Stimulated activated naive CD8-positive, alpha-beta T cell treated with anti-CD3 and anti-CD28 coated beads, Interleukin-15, amount 100 ng/mL, for 72 hours (primary cell): ENCODE measurements around the gene TRABD2B.

ENCODE experiments used
- ATAC-seq: fragments of 150-1000 bp; cut with Tn5 transposase; 2 replicates; pipeline ENCODE4 v1.10.0; 2021; ENCODE audit warnings: mild to moderate bottlenecking, moderate library complexity
- DNase-seq, 2 donors: peaks; one replicate each; pipeline ENCODE4 v3.0.0; 2021 to 2022
- H3K27ac Mint-ChIP-seq, 2 donors: one replicate each; pipeline ENCODE4 v1.8.0; 2022; ENCODE audit warnings: mild to moderate bottlenecking in 2 of 2, mixed read lengths in 2 of 2, moderate library complexity in 2 of 2
- H3K27me3 Mint-ChIP-seq: one replicate; pipeline ENCODE4 v1.8.0; 2022; ENCODE audit warnings: mixed read lengths
- H3K4me1 Mint-ChIP-seq: one replicate; pipeline ENCODE4 v1.8.0; 2022; ENCODE audit warnings: mild to moderate bottlenecking, mixed read lengths
- H3K4me3 Mint-ChIP-seq, 2 donors: one replicate each; pipeline ENCODE4 v1.8.0; 2022; ENCODE audit warnings: mild to moderate bottlenecking in 2 of 2, mixed read lengths in 2 of 2, moderate library complexity in 1 of 2
- H3K9me3 Mint-ChIP-seq, 2 donors: one replicate each; pipeline ENCODE4 v1.8.0; 2022; ENCODE audit warnings: mixed read lengths in 2 of 2

The TRABD2B gene

DNA sequence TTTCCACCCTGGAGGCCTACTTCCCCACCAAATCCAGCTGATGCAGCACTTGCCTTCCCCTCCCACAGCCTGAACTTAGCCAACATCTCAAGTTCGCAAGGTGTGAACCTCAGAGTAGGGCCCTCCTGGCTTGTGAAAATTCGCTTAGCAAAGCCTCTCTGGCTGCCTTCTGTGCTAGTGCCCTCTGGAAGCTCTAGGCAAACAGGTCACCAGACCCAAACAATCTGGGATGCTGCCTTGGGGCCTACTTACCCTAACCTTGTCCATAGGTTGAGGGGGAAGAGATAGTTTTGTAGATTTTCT is 30.3 kb upstream of the TRABD2B start:
- no peak for ATAC-seq
- H3K27me3 Mint-ChIP-seq = no peaks in the 10 kb centered on the region
- no peak for DNase-seq
- H3K27ac Mint-ChIP-seq = no peak overlapping the region
- no peak overlapping the region for H3K4me3 Mint-ChIP-seq
- no peaks in the 10 kb centered on the region for H3K9me3 Mint-ChIP-seq
- H3K4me1 Mint-ChIP-seq = no peaks in the 10 kb centered on the region

DNA sequence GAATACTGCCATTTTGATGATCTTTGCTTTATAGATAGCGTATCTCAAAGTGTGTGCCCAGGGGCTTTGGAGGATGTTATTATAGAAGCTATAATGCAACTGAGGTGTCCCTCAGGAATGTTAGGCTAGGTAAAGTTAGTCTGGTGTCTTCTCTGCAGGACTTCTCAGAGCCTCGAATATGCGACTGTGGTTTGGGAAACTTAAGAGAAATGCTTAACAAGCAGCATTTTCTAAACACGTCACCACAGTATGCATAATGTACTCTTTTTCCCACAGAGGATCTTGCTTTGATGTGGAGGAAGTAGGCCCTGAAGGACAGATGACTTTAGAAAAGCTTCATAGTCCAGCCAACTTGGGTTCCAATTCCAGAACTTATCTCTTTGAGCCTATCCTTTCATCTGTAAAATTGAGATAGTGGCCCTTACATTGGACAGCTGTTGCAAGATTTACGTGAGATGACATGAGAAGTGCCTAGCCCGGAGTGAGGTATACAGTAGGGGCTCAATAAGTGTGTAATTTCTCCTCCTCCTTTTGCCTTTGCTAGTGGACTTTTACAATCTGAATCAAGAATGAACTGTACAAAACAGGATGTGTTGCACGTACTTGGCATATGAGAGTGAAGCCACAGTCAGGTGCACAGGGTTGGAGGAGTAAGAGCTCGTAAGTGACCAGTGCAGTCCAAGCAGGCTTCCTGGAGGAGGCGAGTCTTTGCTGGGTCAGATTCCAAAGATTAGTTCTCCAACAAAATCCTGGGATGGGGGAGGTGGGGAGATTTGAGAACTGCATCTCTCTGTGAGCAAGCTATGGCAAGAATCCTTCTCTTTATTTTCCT is 29.7 kb upstream of the TRABD2B start:
- Mint-ChIP-seq H3K27ac (no peak overlapping the region), H3K9me3 (no peaks in the 10 kb centered on the region), H3K4me1 (no peaks in the 10 kb centered on the region), H3K27me3 (peaks cover under 1% of the 10 kb centered on the region), H3K4me3 (no peak overlapping the region)
- ATAC-seq (no peak), DNase-seq (no peak)

- Mint-ChIP-seq H3K27me3 (peaks cover 7% of the 10 kb centered on the region), H3K27ac (no peak overlapping the region), H3K4me3 (no peak overlapping the region), H3K4me1 (no peaks in the 10 kb centered on the region), H3K9me3 (no peaks in the 10 kb centered on the region)
- DNase-seq (no peak), ATAC-seq (no peak)
Observed at GRCh38 chr1:48026275-48026674, 29.1 kb upstream of the TRABD2B start.

DNA sequence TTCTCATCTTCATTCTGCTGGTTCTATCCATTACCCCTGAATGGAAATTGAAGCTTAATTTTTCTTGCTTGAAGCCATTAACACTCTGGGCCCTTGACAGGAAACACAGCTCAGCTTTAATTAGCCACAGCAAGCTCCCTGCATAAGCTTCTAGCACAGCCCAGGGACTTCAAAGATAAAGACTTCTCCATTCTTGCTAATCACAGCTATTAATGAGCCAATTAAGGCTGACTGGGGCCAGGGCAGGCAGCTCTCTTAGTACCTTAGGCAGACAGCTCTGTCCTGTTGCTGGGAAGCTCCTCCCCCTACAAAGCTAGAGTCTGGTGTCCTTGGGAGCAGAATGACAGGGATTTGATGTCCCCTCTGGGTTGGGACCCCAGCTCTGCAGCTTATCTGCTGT is 27.9 kb upstream of the TRABD2B start:
- Mint-ChIP-seq H3K27ac (no peak overlapping the region), H3K9me3 (no peaks in the 10 kb centered on the region), H3K27me3 (peaks cover 19% of the 10 kb centered on the region), H3K4me3 (no peak overlapping the region), H3K4me1 (no peaks in the 10 kb centered on the region)
- ATAC-seq (no peak), DNase-seq (no peak)

DNA sequence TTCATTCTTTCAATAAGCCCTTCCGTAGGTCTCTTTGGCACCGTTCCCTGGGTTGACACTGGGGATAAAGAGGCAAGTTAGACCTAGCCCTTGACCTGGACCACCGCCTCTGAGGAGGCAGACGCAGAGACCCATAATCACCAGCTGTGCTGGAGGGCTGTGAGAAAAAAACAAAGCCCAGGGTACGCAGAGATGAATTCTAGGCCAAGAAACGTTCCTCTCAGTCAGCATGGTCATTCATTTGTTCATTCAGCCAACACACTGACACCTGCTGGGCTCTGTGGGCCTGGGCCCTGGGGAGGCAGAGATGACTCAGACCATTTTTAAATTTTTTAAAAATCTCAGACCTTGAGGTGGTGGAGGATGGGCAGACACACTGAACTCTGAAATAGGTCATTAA is 26.3 kb upstream of the TRABD2B start:
- DNase-seq = no peak
- Mint-ChIP-seq H3K4me3 (no peak overlapping the region), H3K4me1 (no peaks in the 10 kb centered on the region), H3K9me3 (no peaks in the 10 kb centered on the region), H3K27me3 (peaks cover 22% of the 10 kb centered on the region), H3K27ac (no peak overlapping the region)
- no peak for ATAC-seq

DNA sequence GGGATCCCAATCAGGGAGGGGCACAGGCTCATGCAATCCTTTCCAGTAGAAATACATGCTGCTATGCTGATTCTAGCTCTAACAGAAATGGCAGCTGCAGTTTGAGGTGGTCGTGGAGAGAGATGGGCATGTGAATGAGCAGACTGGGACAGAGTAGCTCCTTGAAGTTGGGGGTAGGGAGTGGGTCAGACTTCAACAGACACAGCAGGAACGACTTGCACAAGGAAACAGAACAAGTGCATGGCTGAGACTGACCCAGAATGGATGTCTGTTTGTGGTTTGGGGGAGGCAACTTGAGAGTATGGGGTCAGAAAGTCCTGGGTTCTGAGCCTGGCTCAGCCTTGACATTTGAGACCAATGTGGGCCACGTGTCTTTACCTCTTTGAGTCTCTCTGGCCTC is 25.1 kb upstream of the TRABD2B start:
- H3K9me3 Mint-ChIP-seq = no peaks in the 10 kb centered on the region
- ATAC-seq = no peak
- no peak overlapping the region for H3K4me3 Mint-ChIP-seq
- no peaks in the 10 kb centered on the region for H3K4me1 Mint-ChIP-seq
- no peak for DNase-seq
- no peak overlapping the region for H3K27ac Mint-ChIP-seq
- peaks cover 32% of the 10 kb centered on the region for H3K27me3 Mint-ChIP-seq

- H3K4me1 Mint-ChIP-seq = no peaks in the 10 kb centered on the region
- no peaks in the 10 kb centered on the region for H3K9me3 Mint-ChIP-seq
- no peak for DNase-seq
- peaks cover 37% of the 10 kb centered on the region for H3K27me3 Mint-ChIP-seq
- H3K27ac Mint-ChIP-seq = no peak overlapping the region
- H3K4me3 Mint-ChIP-seq = no peak overlapping the region
- ATAC-seq = no peak
Observed at GRCh38 chr1:48021792-48022191, 24.6 kb upstream of the TRABD2B start.

- Mint-ChIP-seq H3K4me3 (no peak overlapping the region), H3K9me3 (no peaks in the 10 kb centered on the region), H3K4me1 (no peaks in the 10 kb centered on the region), H3K27ac (no peak overlapping the region), H3K27me3 (peaks cover 48% of the 10 kb centered on the region)
- ATAC-seq = no peak
- DNase-seq = no peak
Observed at GRCh38 chr1:48019714-48020315, 22.6 kb upstream of the TRABD2B start.

DNA sequence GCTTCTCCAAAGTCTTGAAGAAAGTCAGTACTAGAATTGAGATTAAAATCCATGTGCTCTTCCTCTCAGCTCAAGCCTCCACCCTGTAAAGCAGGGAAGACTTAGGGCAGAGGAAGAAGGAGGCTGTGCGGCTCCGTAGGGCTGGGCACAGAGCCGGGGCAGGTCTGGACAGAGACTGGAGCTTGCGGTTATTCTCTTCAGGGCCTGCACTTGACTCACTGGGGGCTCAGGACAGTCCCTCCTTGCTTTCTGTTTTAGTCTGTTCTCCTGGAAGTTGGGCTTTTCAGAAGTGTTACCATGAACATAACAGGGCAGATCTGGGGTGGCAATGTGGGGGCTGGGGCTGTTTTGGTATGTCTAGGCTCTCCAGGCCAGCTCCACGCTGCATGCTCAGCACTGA is 21.6 kb upstream of the TRABD2B start:
- no peaks in the 10 kb centered on the region for H3K4me1 Mint-ChIP-seq
- H3K4me3 Mint-ChIP-seq = no peak overlapping the region
- H3K27me3 Mint-ChIP-seq = peaks cover 50% of the 10 kb centered on the region
- no peak overlapping the region for H3K27ac Mint-ChIP-seq
- DNase-seq (no peak), ATAC-seq (no peak)
- H3K9me3 Mint-ChIP-seq = no peaks in the 10 kb centered on the region

- Mint-ChIP-seq H3K9me3 (no peaks in the 10 kb centered on the region), H3K4me3 (no peak overlapping the region), H3K27me3 (peaks cover 56% of the 10 kb centered on the region), H3K4me1 (no peaks in the 10 kb centered on the region), H3K27ac (no peak overlapping the region)
- DNase-seq (no peak), ATAC-seq (no peak)
Observed at GRCh38 chr1:48017716-48018115, 20.5 kb upstream of the TRABD2B start.

GRCh38 chr1:48016515-48016914 is 19.3 kb upstream of the TRABD2B start:
- peaks cover 51% of the 10 kb centered on the region for H3K27me3 Mint-ChIP-seq
- ATAC-seq (no peak), DNase-seq (no peak)
- no peak overlapping the region for H3K4me3 Mint-ChIP-seq
- H3K9me3 Mint-ChIP-seq = no peaks in the 10 kb centered on the region
- no peaks in the 10 kb centered on the region for H3K4me1 Mint-ChIP-seq
- no peak overlapping the region for H3K27ac Mint-ChIP-seq

DNA sequence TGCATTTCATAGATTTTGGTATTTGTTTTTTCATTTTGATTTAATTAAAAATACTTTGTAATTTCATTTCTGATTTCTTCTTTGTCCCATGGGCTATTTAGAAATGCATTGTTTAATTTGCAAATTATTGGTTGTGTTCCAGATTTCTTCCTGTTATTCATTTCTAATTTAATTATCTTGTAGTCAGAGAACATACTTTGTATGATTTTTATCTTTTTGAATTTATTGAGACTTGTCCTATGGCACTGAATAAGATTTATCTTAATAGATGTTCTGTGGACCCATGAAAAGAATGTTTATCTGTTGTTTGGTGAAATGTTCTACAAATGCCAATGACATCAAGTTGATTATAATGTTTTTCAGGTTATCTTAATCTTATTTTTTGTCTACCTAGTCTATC is 16.1 kb upstream of the TRABD2B start:
- DNase-seq (no peak), ATAC-seq (no peak)
- Mint-ChIP-seq H3K4me1 (no peaks in the 10 kb centered on the region), H3K27me3 (peaks cover 34% of the 10 kb centered on the region), H3K27ac (no peak overlapping the region), H3K9me3 (no peaks in the 10 kb centered on the region), H3K4me3 (no peak overlapping the region)

DNA sequence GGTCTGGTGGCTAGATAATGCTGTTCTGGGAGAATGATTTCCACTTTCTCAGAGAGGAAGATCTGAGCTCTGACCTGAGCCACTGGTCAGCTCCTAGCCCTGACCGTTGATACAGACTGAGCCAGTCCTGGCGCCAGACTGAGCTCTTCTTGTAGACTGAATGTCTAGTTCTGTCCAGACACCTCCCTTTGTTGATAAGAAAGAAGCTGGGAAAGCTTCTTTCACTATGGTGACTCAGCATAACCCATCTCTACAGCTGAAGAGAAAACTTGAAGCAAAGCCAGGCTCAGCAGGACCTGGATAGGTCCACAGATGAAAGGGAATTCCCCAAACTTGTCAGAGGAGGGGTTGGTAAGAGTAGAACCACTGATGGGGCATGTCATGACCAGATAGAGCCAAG is 9.9 kb upstream of the TRABD2B start:
- no peaks in the 10 kb centered on the region for H3K27me3 Mint-ChIP-seq
- no peak for DNase-seq
- no peak overlapping the region for H3K4me3 Mint-ChIP-seq
- no peak for ATAC-seq
- H3K9me3 Mint-ChIP-seq = no peaks in the 10 kb centered on the region
- no peak overlapping the region for H3K27ac Mint-ChIP-seq
- no peaks in the 10 kb centered on the region for H3K4me1 Mint-ChIP-seq

- no peaks in the 10 kb centered on the region for H3K9me3 Mint-ChIP-seq
- H3K27ac Mint-ChIP-seq = no peak overlapping the region
- DNase-seq = no peak
- H3K4me1 Mint-ChIP-seq = no peaks in the 10 kb centered on the region
- H3K4me3 Mint-ChIP-seq = no peak overlapping the region
- no peak for ATAC-seq
- H3K27me3 Mint-ChIP-seq = no peaks in the 10 kb centered on the region
Observed at GRCh38 chr1:48006264-48006663, 9.1 kb upstream of the TRABD2B start.

DNA sequence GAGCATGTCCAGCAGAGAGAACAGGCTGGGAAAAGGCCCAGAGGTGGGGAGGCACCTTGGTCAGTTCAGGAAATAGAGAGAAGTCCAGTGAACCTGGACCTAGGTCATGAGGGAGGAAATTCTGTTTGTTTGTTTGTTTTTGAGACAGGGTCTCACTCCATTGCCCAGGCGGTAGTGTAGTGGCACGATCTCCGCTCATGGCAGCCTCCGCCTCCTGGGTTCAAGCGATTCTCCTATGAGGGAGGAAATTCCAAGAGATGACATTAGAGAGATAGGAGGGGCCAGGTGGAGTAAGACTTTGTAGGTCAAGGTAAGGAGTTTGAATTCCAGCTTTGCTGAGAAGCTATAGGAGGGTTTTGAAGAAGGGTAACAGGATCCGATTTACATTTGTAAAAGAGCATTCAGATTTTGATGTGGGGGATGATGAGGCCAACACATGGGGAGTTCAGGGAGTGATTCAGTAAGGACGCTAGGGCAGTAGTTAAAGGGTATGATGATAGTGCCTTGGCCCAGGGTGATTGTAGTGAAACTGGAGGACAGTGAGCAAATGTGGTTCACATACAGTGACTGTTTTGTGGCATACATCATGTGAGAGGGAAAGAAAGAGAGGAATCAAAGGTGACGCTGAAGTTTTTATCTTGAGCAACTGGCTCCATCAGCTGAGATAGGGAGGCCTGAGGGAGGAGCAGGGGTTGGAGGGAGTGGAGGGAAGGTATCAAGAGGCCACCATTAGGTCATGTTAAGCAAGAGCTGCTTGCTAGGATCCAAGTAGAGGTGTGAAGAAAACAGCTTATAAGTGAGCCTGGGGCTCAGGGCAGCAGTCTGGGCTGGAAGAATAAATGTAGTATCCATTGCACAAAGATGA is 8.3 kb upstream of the TRABD2B start:
- no peak for DNase-seq
- Mint-ChIP-seq H3K27ac (no peak overlapping the region), H3K4me1 (no peaks in the 10 kb centered on the region), H3K4me3 (no peak overlapping the region), H3K9me3 (no peaks in the 10 kb centered on the region), H3K27me3 (no peaks in the 10 kb centered on the region)
- ATAC-seq = no peak
